OCI-LY7 (cell line): ENCODE data around the gene RETREG2. TPM values are rescaled to one million over a fixed set of nuclear protein-coding genes. Genes with fewer than 3 reads are reported as not detected.
"Not testable (repeated sequence)": the region's sequence is repeated elsewhere in the genome, so short reads cannot be mapped to it uniquely, and the experiment has no call there.

ENCODE experiments used
- BruUV-seq: library from RNA; stranded (reverse); fragments of 400-500 nt; replicated peaks from 2 replicates; lab custom pipeline; 2021; lab: Mats Ljungman, UMichigan
- CTCF ChIA-PET: fragments of 300-600 bp; sonication (Branson Sonifier 250); formaldehyde crosslinking; loops from one replicate; lab custom pipeline; 2022; ENCODE audit warnings: antibody characterized with exemption; ENCODE audit not compliant: unreplicated experiment; lab: Charles Lee
- POLR2A ChIA-PET: fragments of 300-600 bp; sonication (Branson Sonifier 250); formaldehyde crosslinking; loops from one replicate; lab custom pipeline; 2022; ENCODE audit warnings: antibody characterized with exemption; lab: Charles Lee
- DNase-seq: peaks from one replicate; pipeline ENCODE4 v3.0.0-alpha.2; 2015; ENCODE audit warnings: low spot score
- H2AFZ ChIP-seq: fragments of 200-600 bp; sonication (generic), shearing (Covaris generic); 2 replicates; pipeline ENCODE4 v1.6.1; 2014; ENCODE audit warnings: mild to moderate bottlenecking, antibody characterized with exemption, low read length, moderate library complexity
- H3K27ac ChIP-seq: fragments of 200-600 bp; sonication (generic); 2 replicates; pipeline ENCODE4 v1.5.1; 2014; ENCODE audit warnings: mixed run types, low read depth, mild to moderate bottlenecking, moderate library complexity, low read length, inconsistent platforms; ENCODE audit not compliant: poor library complexity, severe bottlenecking
- H3K36me3 ChIP-seq: fragments of 200-600 bp; sonication (generic); 2 replicates; pipeline ENCODE4 v1.6.1; 2014; ENCODE audit warnings: mild to moderate bottlenecking, antibody characterized with exemption, low read length, moderate library complexity, mixed read lengths; ENCODE audit not compliant: insufficient read depth
- H3K4me1 ChIP-seq: fragments of 200-600 bp; sonication (generic); 2 replicates; pipeline ENCODE4 v1.5.1; 2014; ENCODE audit warnings: mild to moderate bottlenecking, low read length; ENCODE audit not compliant: insufficient read depth, poor library complexity, severe bottlenecking
- H3K4me2 ChIP-seq: fragments of 200-600 bp; sonication (generic); 2 replicates; pipeline ENCODE4 v1.6.1; 2014; ENCODE audit warnings: mild to moderate bottlenecking, low read length
- H3K4me3 ChIP-seq: fragments of 200-600 bp; sonication (generic); 2 replicates; pipeline ENCODE4 v1.5.1; 2014; ENCODE audit warnings: mild to moderate bottlenecking, low read depth, low read length; ENCODE audit not compliant: poor library complexity, severe bottlenecking
- H3K79me2 ChIP-seq: fragments of 200-600 bp; sonication (generic); 2 replicates; pipeline ENCODE4 v1.6.1; 2016; ENCODE audit warnings: low read depth, mild to moderate bottlenecking, low read length, moderate library complexity, mixed read lengths; ENCODE audit not compliant: insufficient read depth
- H3K9me2 ChIP-seq: fragments of 200-600 bp; sonication (generic); 2 replicates; pipeline ENCODE4 v1.6.1; 2016; ENCODE audit warnings: mild to moderate bottlenecking, low read length, mixed read lengths; ENCODE audit not compliant: insufficient read depth
- H3K9me3 ChIP-seq: fragments of 200-600 bp; sonication (generic); 2 replicates; pipeline ENCODE4 v1.6.1; 2014; ENCODE audit warnings: mild to moderate bottlenecking, mixed run types, low read length, mixed read lengths
- H4K20me1 ChIP-seq: fragments of 200-600 bp; sonication (generic); 2 replicates; pipeline ENCODE4 v1.6.1; 2014; ENCODE audit warnings: mild to moderate bottlenecking, antibody characterized with exemption, low read length, moderate library complexity, mixed read lengths; ENCODE audit not compliant: insufficient read depth
- EZH2phosphoT487 ChIP-seq: fragments of 200-600 bp; sonication (generic); IDR thresholded peaks from 2 replicates; pipeline ENCODE4 v1.6.1; 2018; ENCODE audit warnings: low read depth, borderline replicate concordance, mild to moderate bottlenecking, mixed run types, antibody characterized with exemption, low read length, moderate library complexity, mixed read lengths
- intact Hi-C: fragments of 100-400 bp; cut with micrococcal nuclease; formaldehyde crosslinking; loops from one replicate; pipeline ENCODE4 v1.10.0; 2022; ENCODE audit not compliant: unreplicated experiment
- total RNA-seq, 2 experiments: library from RNA; depleted of rRNA in 1 of 2; stranded (reverse); fragments of >200 nt in 1 of 2; shearing (Covaris generic) in 1 of 2; gene quantifications; 2 replicates each; pipeline ENCODE4 v1.2.3, GENCODE V29; 2014 to 2022
- TF ChIP-seq, protein P1 (sequence below): fragments of 200-600 bp; sonication (generic); conservative IDR thresholded peaks from 2 replicates; pipeline ENCODE4 v1.5.1; 2014; ENCODE audit warnings: mild to moderate bottlenecking, antibody characterized with exemption, low read length, moderate library complexity, mixed read lengths

Gene RETREG2
- total RNA-seq, 2 experiments from 2014 or later, result 59.1 to 74.6 TPM

DNA sequence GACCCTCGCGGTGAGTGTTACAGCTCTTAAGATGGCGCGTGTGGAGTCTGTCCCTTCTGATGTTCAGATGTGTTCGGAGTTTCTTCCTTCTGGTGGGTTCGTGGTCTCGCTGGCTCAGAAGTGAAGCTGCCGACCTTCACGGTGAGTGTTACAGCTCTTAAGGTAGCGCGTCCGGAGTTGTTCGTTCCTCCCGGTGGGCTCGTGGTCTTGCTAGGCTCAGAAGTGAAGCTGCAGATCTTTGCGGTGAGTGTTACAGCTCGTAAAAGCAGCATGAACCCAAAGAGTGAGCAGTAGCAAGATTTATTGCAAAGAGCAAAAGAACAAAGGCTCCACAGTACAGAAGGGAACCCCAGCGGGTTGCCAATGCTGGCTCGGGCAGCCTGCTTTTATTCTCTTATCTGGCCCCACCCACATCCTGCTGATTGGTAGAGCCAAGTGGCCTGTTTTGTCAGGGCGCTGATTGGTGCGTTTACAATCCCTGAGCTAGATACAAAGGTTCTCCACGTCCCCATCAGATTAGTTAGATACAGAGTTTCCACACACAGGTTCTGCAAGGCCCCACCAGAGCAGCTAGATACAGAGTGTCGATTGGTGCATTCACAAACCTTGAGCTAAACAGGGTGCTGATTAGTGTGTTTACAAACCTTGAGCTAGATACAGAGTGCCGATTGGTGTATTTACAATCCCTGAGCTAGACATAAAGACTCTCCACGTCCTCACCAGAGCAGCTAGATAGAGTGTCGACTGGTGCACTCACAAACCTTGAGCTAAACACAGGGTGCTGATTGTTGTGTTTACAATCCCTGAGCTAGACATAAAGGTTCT, 22.6 kb downstream of the RETREG2 start:
- H3K4me2 ChIP-seq, BruUV-seq, H3K27ac ChIP-seq, H3K79me2 ChIP-seq, H3K36me3 ChIP-seq, DNase-seq, H4K20me1 ChIP-seq, H3K4me1 ChIP-seq, intact Hi-C loops, H3K9me2 ChIP-seq, H3K4me3 ChIP-seq, H2AFZ ChIP-seq, H3K9me3 ChIP-seq: not testable (repeated sequence)
- ChIA-PET CTCF (interaction anchor here (0.6 kb wide), 1 partner anchor 19 kb away, joined by 3 read pairs; no protein-coding TSS in a partner anchor), POLR2A (interaction anchor here (0.9 to 1.6 kb wide), 3 partner anchors 9 to 24 kb away, joined by 4 to 5 read pairs (median 4); partner anchors contain the start of gene CNPPD1)

DNA sequence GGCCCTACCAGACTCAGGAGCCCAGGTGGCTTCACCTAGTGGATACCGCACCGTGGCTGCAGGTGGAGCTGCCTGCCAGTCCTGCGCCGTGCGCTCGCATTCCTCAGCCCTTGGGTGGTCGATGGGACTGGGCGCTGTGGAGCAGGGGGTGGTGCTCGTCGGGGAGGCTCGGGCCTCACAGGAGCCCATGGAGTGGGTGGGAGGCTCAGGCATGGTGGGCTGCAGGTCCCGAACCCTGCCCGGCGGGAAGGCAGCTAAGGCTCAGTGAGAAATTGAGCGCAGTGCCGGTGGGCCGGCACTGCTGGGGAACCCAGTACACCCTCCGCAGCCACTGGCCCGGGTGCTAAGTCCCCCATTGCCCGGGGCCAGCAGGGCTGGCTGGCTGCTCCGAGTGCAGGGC, 23.3 kb downstream of the RETREG2 start:
- CTCF ChIA-PET, H3K4me3 ChIP-seq, H3K4me2 ChIP-seq, BruUV-seq, H3K4me1 ChIP-seq, H3K36me3 ChIP-seq, H3K79me2 ChIP-seq, H4K20me1 ChIP-seq, H3K9me2 ChIP-seq, DNase-seq, H3K27ac ChIP-seq, intact Hi-C loops, H2AFZ ChIP-seq, H3K9me3 ChIP-seq: not testable (repeated sequence)
- POLR2A ChIA-PET, result interaction anchor here (1.6 kb wide), 1 partner anchor 16 kb away, joined by 4 read pairs; no protein-coding TSS in a partner anchor

DNA sequence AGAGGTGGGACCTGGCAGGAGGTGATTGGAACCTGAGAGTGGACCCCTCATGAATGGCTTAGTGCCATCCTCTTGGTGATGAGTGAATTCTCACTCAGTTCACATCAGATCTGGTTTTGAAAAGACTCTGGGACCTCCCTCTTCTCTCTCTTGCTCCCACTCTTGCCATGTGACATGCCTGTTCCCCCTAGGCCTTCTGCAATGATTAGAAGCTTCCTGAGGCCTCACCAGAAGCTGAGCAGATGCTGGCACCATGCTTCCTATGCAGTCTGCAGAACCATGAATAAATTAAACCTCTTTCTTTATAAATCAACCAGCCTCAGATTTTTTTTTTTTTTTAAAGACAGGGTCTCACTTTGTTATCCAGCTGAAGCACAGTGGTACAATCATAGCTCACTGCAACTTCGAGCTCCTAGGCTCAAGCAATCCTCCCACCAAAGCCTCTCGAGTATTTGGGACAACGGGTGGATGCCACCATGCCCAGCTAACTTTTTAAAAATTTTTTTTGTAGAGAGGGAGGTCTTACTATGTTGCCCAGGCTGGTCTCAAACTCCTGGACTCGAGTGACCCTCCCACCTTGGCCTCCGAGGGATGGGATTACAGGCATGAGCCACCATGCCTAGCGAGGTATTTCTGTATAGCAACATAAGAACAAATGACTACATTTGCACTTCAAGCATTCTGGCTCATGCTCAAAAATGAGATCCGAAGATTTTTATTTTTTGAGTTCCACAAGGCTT, 26.5 kb downstream of the RETREG2 start:
- DNase-seq, result no peak
- ChIA-PET POLR2A (interaction anchor here (0.5 to 1.3 kb wide), 4 partner anchors 22 to 974 kb away, joined by 3 to 8 read pairs (median 6); no protein-coding TSS in a partner anchor), CTCF (no interaction called here)
- Histone ChIP-seq H3K4me1 (peaks cover 17% of the 10 kb centered on the region), H3K4me3 (no peak overlapping the region), H2AFZ (no peak overlapping the region), H3K9me2 (no peaks in the 10 kb centered on the region), H3K9me3 (peaks cover 8% of the 10 kb centered on the region; the same call in 1 of the 2 replicates), H3K36me3 (peaks cover 20% of the 10 kb centered on the region), H3K27ac (no peak overlapping the region), H3K79me2 (peaks cover 4% of the 10 kb centered on the region; the same call in 1 of the 2 replicates), H4K20me1 (no peaks in the 10 kb centered on the region), H3K4me2 (no peak overlapping the region)
- BruUV-seq, result no TSS peak
- intact Hi-C loops, result no loop called here
- TF ChIP-seq EZH2phosphoT487, result no peak
- TF ChIP-seq, protein P1, sequence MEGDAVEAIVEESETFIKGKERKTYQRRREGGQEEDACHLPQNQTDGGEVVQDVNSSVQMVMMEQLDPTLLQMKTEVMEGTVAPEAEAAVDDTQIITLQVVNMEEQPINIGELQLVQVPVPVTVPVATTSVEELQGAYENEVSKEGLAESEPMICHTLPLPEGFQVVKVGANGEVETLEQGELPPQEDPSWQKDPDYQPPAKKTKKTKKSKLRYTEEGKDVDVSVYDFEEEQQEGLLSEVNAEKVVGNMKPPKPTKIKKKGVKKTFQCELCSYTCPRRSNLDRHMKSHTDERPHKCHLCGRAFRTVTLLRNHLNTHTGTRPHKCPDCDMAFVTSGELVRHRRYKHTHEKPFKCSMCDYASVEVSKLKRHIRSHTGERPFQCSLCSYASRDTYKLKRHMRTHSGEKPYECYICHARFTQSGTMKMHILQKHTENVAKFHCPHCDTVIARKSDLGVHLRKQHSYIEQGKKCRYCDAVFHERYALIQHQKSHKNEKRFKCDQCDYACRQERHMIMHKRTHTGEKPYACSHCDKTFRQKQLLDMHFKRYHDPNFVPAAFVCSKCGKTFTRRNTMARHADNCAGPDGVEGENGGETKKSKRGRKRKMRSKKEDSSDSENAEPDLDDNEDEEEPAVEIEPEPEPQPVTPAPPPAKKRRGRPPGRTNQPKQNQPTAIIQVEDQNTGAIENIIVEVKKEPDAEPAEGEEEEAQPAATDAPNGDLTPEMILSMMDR, result no peak
